Smooth muscle cell (in vitro differentiated cells): ENCODE results near the gene PCGF3. TPM values are rescaled to one million over a fixed set of nuclear protein-coding genes. Genes with fewer than 3 reads are reported as not detected.

Experiments used
- DNase-seq: peaks from one replicate; lab custom pipeline; 2025; ENCODE audit not compliant: unreplicated experiment; lab: John Stamatoyannopoulos, UW
- H2AFZ ChIP-seq: fragments of 200-600 bp; sonication (generic); 2 replicates; pipeline ENCODE4 v1.6.0; 2016; ENCODE audit warnings: antibody characterized with exemption, low read depth, mild to moderate bottlenecking
- H3F3A ChIP-seq: fragments of 200-600 bp; sonication (generic); 2 replicates; pipeline ENCODE4 v1.6.0; 2017; ENCODE audit warnings: antibody characterized with exemption, low read depth
- H3K27ac ChIP-seq: fragments of 200-600 bp; sonication (generic); 2 replicates; pipeline ENCODE4 v1.5.1; 2016; ENCODE audit warnings: low read depth, mild to moderate bottlenecking
- H3K27me3 ChIP-seq: fragments of 200-600 bp; sonication (generic); 2 replicates; pipeline ENCODE4 v1.6.1; 2016; ENCODE audit warnings: low read depth, mild to moderate bottlenecking
- H3K36me3 ChIP-seq: fragments of 200-600 bp; sonication (generic); 2 replicates; pipeline ENCODE4 v1.5.1; 2016; ENCODE audit warnings: low read depth
- H3K4me1 ChIP-seq: fragments of 200-600 bp; sonication (generic); 2 replicates; pipeline ENCODE4 v1.5.1; 2016; ENCODE audit warnings: low read depth
- H3K4me2 ChIP-seq: fragments of 200-600 bp; sonication (generic); 2 replicates; pipeline ENCODE4 v1.6.0; 2016; ENCODE audit warnings: mild to moderate bottlenecking
- H3K4me3 ChIP-seq: fragments of 200-600 bp; sonication (generic); 2 replicates; pipeline ENCODE4 v1.5.1; 2016; ENCODE audit warnings: mild to moderate bottlenecking
- H3K79me2 ChIP-seq: fragments of 200-600 bp; sonication (generic); 2 replicates; pipeline ENCODE4 v1.6.0; 2016; ENCODE audit warnings: low read depth, mild to moderate bottlenecking
- H3K9ac ChIP-seq: fragments of 200-600 bp; sonication (generic); 2 replicates; pipeline ENCODE4 v1.6.0; 2016; ENCODE audit warnings: low read depth
- H3K9me3 ChIP-seq: fragments of 200-600 bp; sonication (generic); replicated peaks from 2 replicates; pipeline ENCODE4 v1.5.1; 2016; ENCODE audit warnings: low read depth
- H4K20me1 ChIP-seq: fragments of 200-600 bp; sonication (generic); 2 replicates; pipeline ENCODE4 v1.6.0; 2016; ENCODE audit warnings: low read depth
- WGBS: methylation state at CpG from one replicate; pipeline ENCODE4 v1.1.7; 2016; ENCODE audit warnings: low lambda C conversion rate; 5-methylcytosine and 5-hydroxymethylcytosine counted together
- polyA plus RNA-seq: library from polyadenylated mRNA; unstranded; fragments of >200 nt; fragmentation: Nextera tagmentation; extraction: Ambion mirVana; gene quantifications from 2 replicates; pipeline ENCODE4 v1.2.1, GENCODE V29; 2016
- total RNA-seq: library from RNA; depleted of rRNA; stranded (reverse); fragments of >200 nt; gene quantifications from 2 replicates; pipeline ENCODE4 v1.2.3, GENCODE V29; 2014
- TF ChIP-seq, protein P1 (sequence below): fragments of 200-600 bp; sonication (generic); IDR thresholded peaks from 2 replicates; pipeline ENCODE4 v1.5.1; 2017; ENCODE audit warnings: borderline replicate concordance, mild to moderate bottlenecking, antibody characterized with exemption; ENCODE audit not compliant: insufficient read depth, poor library complexity, severe bottlenecking

The PCGF3 gene
- total and polyA plus RNA-seq, 2 experiments from 2014 or later: 29.6 to 45.4 TPM

GRCh38 chr4:792626-793092 lies 87.0 kb downstream of the PCGF3 start:
- no peaks in the 10 kb centered on the region for H4K20me1 ChIP-seq
- no peak for DNase-seq
- WGBS: 91% methylated on average over 15 of the region's 17 CpGs
- H3K27ac ChIP-seq: no peak overlapping the region
- peaks cover 70% of the 10 kb centered on the region for H3K27me3 ChIP-seq
- H3K79me2 ChIP-seq: no peaks in the 10 kb centered on the region
- no peaks in the 10 kb centered on the region for H3K9me3 ChIP-seq
- H3K36me3 ChIP-seq: no peaks in the 10 kb centered on the region
- no peak overlapping the region for H3K4me3 ChIP-seq
- H2AFZ ChIP-seq: no peak overlapping the region
- no peaks in the 10 kb centered on the region for H3F3A ChIP-seq
- peaks cover 5% of the 10 kb centered on the region for H3K4me1 ChIP-seq
- H3K9ac ChIP-seq: no peak overlapping the region
- TF ChIP-seq, protein P1, sequence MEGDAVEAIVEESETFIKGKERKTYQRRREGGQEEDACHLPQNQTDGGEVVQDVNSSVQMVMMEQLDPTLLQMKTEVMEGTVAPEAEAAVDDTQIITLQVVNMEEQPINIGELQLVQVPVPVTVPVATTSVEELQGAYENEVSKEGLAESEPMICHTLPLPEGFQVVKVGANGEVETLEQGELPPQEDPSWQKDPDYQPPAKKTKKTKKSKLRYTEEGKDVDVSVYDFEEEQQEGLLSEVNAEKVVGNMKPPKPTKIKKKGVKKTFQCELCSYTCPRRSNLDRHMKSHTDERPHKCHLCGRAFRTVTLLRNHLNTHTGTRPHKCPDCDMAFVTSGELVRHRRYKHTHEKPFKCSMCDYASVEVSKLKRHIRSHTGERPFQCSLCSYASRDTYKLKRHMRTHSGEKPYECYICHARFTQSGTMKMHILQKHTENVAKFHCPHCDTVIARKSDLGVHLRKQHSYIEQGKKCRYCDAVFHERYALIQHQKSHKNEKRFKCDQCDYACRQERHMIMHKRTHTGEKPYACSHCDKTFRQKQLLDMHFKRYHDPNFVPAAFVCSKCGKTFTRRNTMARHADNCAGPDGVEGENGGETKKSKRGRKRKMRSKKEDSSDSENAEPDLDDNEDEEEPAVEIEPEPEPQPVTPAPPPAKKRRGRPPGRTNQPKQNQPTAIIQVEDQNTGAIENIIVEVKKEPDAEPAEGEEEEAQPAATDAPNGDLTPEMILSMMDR: no peak
- H3K4me2 ChIP-seq: no peak overlapping the region

DNA sequence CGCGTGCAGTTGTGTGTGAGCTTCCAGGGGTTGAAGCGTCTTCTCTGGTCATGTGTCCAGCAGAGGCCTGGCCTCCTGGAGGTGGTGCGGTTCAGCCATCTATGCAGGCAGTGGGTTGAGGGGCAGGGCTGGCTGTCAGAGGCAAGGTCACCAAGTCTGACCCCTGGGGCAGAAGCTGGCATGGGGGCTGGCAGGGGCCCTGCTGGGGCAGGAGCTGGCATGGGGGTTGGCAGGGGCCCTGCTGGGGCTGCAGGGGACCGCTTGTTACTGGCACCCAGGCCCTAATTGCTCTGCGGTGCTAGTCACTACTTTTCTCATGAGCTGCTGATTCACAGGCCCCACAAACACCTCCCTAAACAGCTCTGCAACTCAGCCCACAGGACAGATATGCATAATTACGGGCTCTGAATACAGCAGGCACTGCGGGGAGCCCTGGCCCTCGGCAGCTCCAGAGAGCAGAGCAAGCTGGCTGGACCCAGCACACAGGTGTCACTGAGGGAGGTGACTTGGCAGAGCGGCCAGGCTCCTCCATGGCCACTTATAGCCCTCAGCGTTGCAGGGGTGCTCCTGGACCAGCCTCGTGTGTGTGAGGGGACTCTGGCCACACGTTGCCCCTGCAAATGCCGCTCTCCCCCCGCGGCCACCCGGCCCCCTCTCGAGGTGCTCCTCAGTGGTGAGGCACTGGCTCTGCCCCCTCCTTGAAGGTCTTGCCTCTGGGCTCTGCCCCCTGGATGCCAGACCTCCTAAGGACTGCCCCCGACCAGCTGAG lies 87.6 kb downstream of the PCGF3 start:
- no peak overlapping the region for H3K4me2 ChIP-seq
- H2AFZ ChIP-seq: no peak overlapping the region
- no peaks in the 10 kb centered on the region for H3K79me2 ChIP-seq
- H3K4me3 ChIP-seq: no peak overlapping the region
- DNase-seq: no peak
- TF ChIP-seq, protein P1: no peak
- peaks cover 64% of the 10 kb centered on the region for H3K27me3 ChIP-seq
- H3F3A ChIP-seq: no peaks in the 10 kb centered on the region
- H3K27ac ChIP-seq: no peak overlapping the region
- no peaks in the 10 kb centered on the region for H4K20me1 ChIP-seq
- no peak overlapping the region for H3K9ac ChIP-seq
- H3K4me1 ChIP-seq: peaks cover 5% of the 10 kb centered on the region
- no peaks in the 10 kb centered on the region for H3K9me3 ChIP-seq
- H3K36me3 ChIP-seq: no peaks in the 10 kb centered on the region
- 57% methylated on average over 11 of the region's 19 CpGs for WGBS

DNA sequence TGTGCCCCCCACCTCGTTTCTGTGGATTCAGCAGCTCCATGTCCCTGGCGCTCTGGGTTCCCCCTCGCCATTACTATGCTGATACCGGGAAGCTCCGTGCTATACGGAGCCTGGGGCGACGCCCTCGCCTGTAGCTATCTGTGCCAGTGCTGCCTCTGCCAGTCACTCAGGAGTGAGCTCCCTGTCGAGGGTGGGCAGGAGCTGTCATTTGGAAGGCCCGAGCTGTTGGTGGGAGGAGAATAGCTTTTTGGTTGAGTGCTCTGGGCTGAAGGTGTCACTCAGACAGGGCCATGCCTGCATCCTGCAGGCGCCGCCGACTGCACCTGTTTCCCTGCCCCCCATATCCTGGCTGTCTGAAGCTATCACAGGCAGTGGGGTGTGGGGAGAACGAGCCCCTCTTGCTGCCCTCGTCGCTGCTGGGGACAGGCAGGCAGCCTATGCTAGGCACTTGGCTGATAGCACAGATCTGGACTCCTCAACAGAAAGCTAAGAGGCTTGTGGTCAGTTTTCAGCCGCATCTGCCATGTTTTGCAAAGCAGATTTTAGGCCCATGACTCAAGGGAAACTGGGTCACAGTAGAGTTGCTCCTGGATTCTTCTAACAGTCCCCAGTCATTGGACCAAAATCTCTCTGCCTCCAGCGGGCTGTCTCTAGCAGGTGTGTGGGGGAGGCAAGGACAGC lies 88.4 kb downstream of the PCGF3 start:
- Histone ChIP-seq H4K20me1 (no peaks in the 10 kb centered on the region), H3K9me3 (no peaks in the 10 kb centered on the region), H3K27ac (no peak overlapping the region), H3K4me1 (peaks cover 5% of the 10 kb centered on the region), H3K9ac (no peak overlapping the region), H3K27me3 (peaks cover 62% of the 10 kb centered on the region), H2AFZ (no peak overlapping the region), H3K36me3 (no peaks in the 10 kb centered on the region), H3K4me2 (no peak overlapping the region), H3K79me2 (no peaks in the 10 kb centered on the region), H3K4me3 (no peak overlapping the region), H3F3A (no peaks in the 10 kb centered on the region)
- TF ChIP-seq, protein P1: no peak
- WGBS: 65% methylated on average over 19 of the region's 19 CpGs
- DNase-seq: no peak
